Ovary (tissue), 3 donors: Measurements from ENCODE around the gene KLRC2.

Source experiments
- CTCF ChIP-seq, 3 donors: fragments of 450-650 bp in 2 of 3; fragments of 200-600 bp in 1 of 3; IDR thresholded peaks; one replicate each; pipeline versions ENCODE4 v1.5.1 to v1.8.0; 2016 to 2022; ENCODE audit warnings: antibody characterized with exemption in 3 of 3, mild to moderate bottlenecking in 1 of 3
- EP300 ChIP-seq: sonication (generic); formaldehyde crosslinking; IDR thresholded peaks from one replicate; pipeline ENCODE4 v1.6.1; 2017; ENCODE audit warnings: antibody characterized with exemption
- donor health status: DM: no; HTN: no; CAD: no.

- TF ChIP-seq CTCF (IDR thresholded peaks at IDR 0.05), result no peak
- no peak for TF ChIP-seq EP300
Observed at GRCh38 chr12:10393291-10393690, 42.5 kb downstream of the KLRC2 start.
